ENCODE data around the gene TXNRD3.

TXNRD3 gene

DNA sequence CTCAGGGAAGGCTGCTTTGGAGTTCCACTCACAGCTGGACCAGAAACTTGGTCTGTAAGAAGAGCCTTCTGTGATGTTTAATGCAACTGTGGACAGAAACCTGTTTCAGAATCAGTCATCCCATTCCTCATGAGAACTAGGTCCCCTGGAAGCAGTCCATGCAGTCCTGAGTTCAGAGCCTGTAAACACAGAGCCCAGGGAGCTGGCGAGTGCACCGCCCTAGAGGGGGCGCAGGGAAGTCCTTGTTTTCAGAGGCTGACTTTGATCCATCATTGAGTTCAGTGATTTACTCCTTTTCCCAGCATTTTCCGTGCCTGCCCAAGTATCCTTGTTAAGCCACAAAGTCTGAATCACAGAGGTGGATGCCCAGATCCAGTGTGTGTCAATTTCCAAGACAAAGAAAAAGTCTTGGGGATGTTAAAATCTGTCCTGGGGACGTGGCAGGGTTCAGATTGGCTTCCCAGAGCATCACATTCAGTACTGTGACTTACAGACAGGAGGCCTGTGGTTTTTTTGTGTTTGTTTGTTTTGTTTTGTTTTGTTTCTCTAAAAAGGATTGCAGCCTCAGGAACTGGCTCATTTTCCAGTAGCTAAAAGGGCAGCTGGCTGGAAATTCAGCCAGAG lies 9.8 kb upstream of the TXNRD3 start:
- H2AFZ ChIP-seq (ENCODE audit: low read depth, low read length): no peak overlapping the region
- H3K4me1 ChIP-seq (ENCODE audit: low read length): no peaks in the 10 kb centered on the region
- peaks cover 24% of the 10 kb centered on the region for H3K27me3 ChIP-seq (ENCODE audit: low read depth, low read length)
- H3K27ac ChIP-seq (ENCODE audit: low read length): no peak overlapping the region
- H3K79me2 ChIP-seq (ENCODE audit: low read length): no peaks in the 10 kb centered on the region
- no peaks in the 10 kb centered on the region for H3K36me3 ChIP-seq (replicated peaks; ENCODE audit: low read depth, low read length)
- H3K9me3 ChIP-seq (ENCODE audit: insufficient read depth, low read length): no peaks in the 10 kb centered on the region
- no peak overlapping the region for H3K4me3 ChIP-seq (ENCODE audit: low read length)
- no peak overlapping the region for H3K9ac ChIP-seq (ENCODE audit: low read length)
- H3K4me2 ChIP-seq (ENCODE audit: low read length): no peak overlapping the region
- no peaks in the 10 kb centered on the region for H4K20me1 ChIP-seq (ENCODE audit: insufficient read depth, low read length)
- no peak for TF ChIP-seq EZH2phosphoT487 (IDR thresholded peaks at IDR 0.05; ENCODE audit: low read depth)
- TF ChIP-seq, protein P1, sequence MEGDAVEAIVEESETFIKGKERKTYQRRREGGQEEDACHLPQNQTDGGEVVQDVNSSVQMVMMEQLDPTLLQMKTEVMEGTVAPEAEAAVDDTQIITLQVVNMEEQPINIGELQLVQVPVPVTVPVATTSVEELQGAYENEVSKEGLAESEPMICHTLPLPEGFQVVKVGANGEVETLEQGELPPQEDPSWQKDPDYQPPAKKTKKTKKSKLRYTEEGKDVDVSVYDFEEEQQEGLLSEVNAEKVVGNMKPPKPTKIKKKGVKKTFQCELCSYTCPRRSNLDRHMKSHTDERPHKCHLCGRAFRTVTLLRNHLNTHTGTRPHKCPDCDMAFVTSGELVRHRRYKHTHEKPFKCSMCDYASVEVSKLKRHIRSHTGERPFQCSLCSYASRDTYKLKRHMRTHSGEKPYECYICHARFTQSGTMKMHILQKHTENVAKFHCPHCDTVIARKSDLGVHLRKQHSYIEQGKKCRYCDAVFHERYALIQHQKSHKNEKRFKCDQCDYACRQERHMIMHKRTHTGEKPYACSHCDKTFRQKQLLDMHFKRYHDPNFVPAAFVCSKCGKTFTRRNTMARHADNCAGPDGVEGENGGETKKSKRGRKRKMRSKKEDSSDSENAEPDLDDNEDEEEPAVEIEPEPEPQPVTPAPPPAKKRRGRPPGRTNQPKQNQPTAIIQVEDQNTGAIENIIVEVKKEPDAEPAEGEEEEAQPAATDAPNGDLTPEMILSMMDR (IDR thresholded peaks at IDR 0.05; ENCODE audit: low read depth, low read length): no peak

DNA sequence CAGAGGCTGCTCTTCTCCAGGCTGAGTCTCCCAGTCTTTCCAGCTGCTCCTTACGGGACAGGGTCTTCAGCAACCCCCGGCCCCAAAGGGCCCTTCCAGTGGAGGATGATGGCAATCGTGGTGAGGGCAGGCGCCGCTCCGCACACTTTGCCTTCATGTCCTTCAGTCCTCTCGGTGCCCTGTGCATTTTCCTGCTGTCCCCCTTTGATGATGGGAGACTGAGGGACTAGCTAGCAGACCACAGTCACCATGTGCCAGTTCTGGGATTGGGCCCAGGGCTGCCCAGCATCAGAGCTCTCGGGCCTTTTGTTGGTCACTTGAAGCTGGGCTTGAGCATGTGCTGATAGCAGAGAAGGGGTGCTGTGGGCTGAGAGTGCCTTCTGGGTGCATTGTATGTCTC lies 8.8 kb upstream of the TXNRD3 start:
- Histone ChIP-seq H3K4me3 (ENCODE audit: low read length) (no peak overlapping the region), H3K9ac (ENCODE audit: low read length) (no peak overlapping the region), H3K9me3 (ENCODE audit: insufficient read depth, low read length) (no peaks in the 10 kb centered on the region), H3K4me1 (ENCODE audit: low read length) (no peaks in the 10 kb centered on the region), H4K20me1 (ENCODE audit: insufficient read depth, low read length) (no peaks in the 10 kb centered on the region), H3K36me3 (replicated peaks; ENCODE audit: low read depth, low read length) (no peaks in the 10 kb centered on the region), H3K4me2 (ENCODE audit: low read length) (no peak overlapping the region), H3K27ac (ENCODE audit: low read length) (no peak overlapping the region), H2AFZ (ENCODE audit: low read depth, low read length) (no peak overlapping the region), H3K79me2 (ENCODE audit: low read length) (no peaks in the 10 kb centered on the region), H3K27me3 (ENCODE audit: low read depth, low read length) (peaks cover 24% of the 10 kb centered on the region)
- TF ChIP-seq, protein P1 (IDR thresholded peaks at IDR 0.05; ENCODE audit: low read depth, low read length): no peak
- TF ChIP-seq EZH2phosphoT487 (IDR thresholded peaks at IDR 0.05; ENCODE audit: low read depth): no peak

DNA sequence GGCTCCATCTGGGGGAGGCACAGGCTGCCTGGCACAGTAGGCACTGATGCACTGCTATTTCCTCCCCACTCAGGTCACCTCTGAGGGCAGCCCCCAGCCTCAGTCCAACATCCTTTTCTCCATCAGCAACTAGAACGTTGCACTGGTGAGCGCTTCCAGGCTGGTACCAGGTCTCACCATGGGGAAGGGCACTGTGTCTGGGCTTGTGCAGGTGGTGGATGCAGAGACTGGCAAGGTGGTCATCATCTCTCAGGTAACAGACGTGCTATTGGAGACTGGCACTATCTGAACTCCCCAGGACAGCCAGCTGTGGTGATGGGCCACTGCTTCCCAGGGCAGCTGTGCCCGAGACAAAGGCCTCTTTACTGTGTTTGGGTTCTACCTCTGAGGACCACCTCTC lies 8.3 kb upstream of the TXNRD3 start:
- no peaks in the 10 kb centered on the region for H3K4me1 ChIP-seq (ENCODE audit: low read length)
- TF ChIP-seq EZH2phosphoT487 (IDR thresholded peaks at IDR 0.05; ENCODE audit: low read depth): no peak
- TF ChIP-seq, protein P1 (IDR thresholded peaks at IDR 0.05; ENCODE audit: low read depth, low read length): no peak
- no peak overlapping the region for H3K27ac ChIP-seq (ENCODE audit: low read length)
- H2AFZ ChIP-seq (ENCODE audit: low read depth, low read length): no peak overlapping the region
- H3K36me3 ChIP-seq (replicated peaks; ENCODE audit: low read depth, low read length): no peaks in the 10 kb centered on the region
- no peaks in the 10 kb centered on the region for H4K20me1 ChIP-seq (ENCODE audit: insufficient read depth, low read length)
- no peaks in the 10 kb centered on the region for H3K79me2 ChIP-seq (ENCODE audit: low read length)
- no peak overlapping the region for H3K9ac ChIP-seq (ENCODE audit: low read length)
- no peak overlapping the region for H3K4me3 ChIP-seq (ENCODE audit: low read length)
- H3K27me3 ChIP-seq (ENCODE audit: low read depth, low read length): peaks cover 24% of the 10 kb centered on the region
- no peaks in the 10 kb centered on the region for H3K9me3 ChIP-seq (ENCODE audit: insufficient read depth, low read length)
- H3K4me2 ChIP-seq (ENCODE audit: low read length): no peak overlapping the region

GRCh38 chr3:126661532-126662364 lies 6.8 kb upstream of the TXNRD3 start:
- H2AFZ ChIP-seq (ENCODE audit: low read depth, low read length): no peak overlapping the region

More at GRCh38 chr3:126661532-126662364, 6.8 kb upstream of the TXNRD3 start:
- Histone ChIP-seq H3K27me3 (ENCODE audit: low read depth, low read length) (peaks cover 24% of the 10 kb centered on the region), H3K4me2 (ENCODE audit: low read length) (no peak overlapping the region), H3K9ac (ENCODE audit: low read length) (no peak overlapping the region), H3K27ac (ENCODE audit: low read length) (no peak overlapping the region), H3K79me2 (ENCODE audit: low read length) (no peaks in the 10 kb centered on the region), H3K4me1 (ENCODE audit: low read length) (no peaks in the 10 kb centered on the region), H3K4me3 (ENCODE audit: low read length) (no peak overlapping the region), H3K9me3 (ENCODE audit: insufficient read depth, low read length) (no peaks in the 10 kb centered on the region), H3K36me3 (replicated peaks; ENCODE audit: low read depth, low read length) (no peaks in the 10 kb centered on the region), H4K20me1 (ENCODE audit: insufficient read depth, low read length) (no peaks in the 10 kb centered on the region)
- TF ChIP-seq, protein P1 (IDR thresholded peaks at IDR 0.05; ENCODE audit: low read depth, low read length): no peak
- no peak for TF ChIP-seq EZH2phosphoT487 (IDR thresholded peaks at IDR 0.05; ENCODE audit: low read depth)
